GM18502 (cell line): ENCODE data around the gene CCDC195.

Experiments used
- ATAC-seq: cut with Tn5 transposase; IDR thresholded peaks from one replicate; pipeline ENCODE4 v1.9.1; 2021; ENCODE audit warnings: mild to moderate bottlenecking; ENCODE audit not compliant: unreplicated experiment, poor library complexity

The CCDC195 gene, protein sequence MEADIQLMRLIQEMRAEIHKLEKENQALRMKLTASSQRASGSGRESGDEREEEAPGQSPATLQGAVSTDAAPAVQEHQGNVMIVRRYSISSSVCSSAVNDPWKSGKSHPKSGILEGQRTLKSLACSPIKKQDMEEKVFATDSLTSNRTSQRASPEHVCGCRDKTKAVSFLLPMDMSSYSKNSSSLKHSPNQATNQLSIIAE

DNA sequence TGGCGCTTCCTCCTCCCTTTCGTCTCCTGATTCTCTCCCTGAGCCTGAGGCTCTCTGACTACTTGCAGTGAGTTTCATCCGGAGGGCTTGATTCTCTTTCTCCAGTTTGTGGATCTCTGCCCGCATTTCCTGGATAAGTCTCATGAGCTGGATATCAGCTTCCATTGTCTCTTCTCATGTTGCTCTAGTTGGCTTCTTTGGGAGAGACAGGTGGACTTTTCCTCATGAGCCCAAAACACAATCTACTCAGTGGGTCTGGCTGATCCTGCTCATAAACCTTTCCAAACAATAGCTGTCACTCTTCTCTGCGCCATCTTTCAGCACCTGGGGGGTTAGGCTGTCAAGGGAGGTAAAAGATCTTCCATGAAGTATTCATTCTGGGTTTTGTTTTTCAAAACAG is at the start of gene CCDC195:
CCDC195 (minus strand) TSS at position 165 of the 400 bp plus-strand sequence; CDS start at position 165, 0 bp downstream.
- ATAC-seq: no peak

DNA sequence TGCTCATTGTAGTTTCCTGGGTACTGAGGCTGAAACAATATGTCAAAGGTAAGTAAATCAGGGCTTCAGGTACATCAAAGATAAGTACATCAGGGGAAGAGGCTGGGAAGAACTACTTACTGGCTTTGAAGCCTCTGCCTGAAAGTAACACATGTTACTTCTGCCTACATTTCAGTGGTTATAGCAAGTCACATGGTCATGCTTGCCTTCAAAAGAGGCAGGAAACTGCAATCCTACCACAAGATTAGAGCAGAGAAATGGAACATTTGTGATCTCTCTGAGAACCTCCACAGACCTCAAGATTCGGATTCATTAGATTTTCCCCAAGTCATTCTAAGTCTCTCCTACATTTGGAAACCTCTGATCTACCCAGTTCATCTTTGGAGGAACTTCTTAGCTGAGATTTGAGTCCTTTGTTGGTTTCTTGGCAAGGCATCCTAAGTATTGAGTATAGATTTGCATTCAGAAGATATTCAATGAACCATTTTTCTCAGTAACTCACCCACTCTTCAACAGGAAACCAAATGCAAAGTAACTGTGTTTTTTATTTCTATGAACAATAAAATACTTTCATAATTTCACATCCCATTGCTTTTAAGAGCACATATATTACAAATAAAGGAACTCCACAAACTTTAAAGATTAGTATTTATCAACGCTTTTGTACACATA is 48.5 kb upstream of the CCDC195 start:
- ATAC-seq: peak; percentile 80

DNA sequence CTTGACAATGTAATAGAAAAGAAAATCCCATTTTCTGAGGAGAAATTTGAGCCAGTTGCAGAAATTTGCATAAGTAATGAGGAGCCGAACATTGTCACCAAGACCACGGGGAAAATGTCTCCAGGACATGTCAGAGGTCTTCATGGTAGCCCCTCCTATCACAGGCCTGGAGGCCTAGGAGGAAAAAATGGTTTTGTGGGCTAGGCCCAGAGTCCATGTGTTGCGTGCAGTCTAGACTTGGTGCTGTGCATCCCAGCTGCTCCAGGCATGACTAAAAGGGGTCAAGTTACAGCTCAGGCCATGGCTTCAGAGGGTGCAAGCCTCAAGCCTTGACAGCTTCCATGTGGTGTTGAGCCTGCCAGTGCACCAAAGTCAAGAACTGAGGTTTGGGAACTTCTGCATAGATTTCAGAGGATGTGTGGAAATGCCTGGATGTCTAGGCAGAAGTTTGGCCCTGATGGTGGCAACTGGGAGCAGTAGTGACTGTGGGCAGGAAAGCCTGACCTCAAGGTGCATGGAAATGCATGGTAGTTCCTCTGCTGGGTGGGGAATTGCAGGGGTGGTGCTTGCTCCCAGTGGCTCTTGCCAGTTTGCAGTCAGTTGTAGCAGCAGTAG is 41.9 kb upstream of the CCDC195 start:
- no peak for ATAC-seq

DNA sequence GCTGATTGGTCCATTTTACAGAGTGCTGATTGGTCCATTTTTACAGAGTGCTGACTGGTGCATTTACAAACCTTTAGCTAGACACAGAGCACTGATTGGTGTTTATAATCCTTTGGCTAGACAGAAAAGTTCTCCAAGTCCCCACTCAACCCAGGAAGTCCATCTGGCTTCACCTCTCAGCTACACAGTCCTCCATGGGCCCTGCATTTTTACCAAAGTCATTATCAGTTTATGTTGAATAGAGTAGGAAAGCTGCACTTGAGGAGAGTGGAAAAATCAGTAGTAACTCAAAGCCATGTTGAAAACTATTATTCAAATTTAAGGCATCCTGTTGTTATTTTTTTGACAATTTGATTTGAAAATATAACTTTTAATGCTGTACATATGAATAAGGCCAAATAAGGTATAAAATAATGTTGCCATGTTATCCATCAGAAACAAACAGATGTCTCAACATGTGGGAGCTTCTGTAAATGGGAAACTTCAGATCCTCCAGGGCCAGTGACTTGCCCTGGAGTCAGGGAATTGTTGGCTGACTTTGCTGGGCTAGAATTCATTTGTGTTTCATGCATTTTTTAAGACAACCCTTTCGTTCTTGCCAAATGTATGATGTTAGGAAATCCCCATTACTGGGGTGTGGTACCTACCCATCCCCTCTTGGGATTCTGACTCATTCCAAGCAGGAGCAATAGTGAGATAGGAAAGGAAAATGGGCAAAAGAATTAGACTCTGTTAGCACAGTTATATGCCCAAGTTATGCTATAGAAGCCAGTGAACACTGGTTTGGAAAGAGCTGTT is 37.8 kb upstream of the CCDC195 start:
- ATAC-seq: no peak

DNA sequence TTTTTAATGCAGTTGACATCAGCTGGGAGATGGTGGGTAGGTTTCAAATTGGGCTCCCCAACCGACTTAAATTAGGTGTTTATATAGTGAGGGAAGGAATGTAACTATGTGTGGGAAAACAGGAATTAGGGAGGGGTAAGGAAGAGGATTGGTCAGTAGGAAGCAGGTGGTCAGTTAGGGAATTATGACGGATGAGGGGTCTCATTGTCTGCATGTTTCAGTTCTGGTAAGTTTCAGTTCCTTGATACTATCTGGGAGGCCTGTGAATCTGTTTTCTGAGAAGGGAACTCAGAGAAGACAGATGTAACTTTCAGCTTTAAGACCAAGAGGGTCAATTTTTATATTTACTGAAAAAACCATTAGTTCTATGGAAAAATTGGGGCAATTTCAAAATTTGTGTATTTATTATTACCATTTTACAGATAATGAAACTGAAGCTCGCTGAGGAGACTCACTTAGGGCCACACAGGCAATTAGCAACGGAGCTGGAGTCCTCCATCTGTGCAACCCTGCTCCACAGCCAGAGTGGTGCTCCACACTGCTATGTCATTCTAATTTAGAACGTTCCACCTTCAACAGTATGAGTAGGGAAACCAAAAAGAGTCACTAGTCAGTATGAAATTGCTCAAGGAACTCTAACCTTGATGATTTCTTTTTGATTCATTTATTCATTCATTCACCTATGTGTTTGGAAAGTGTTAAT is 36.0 kb upstream of the CCDC195 start:
- peak; percentile 81 for ATAC-seq

DNA sequence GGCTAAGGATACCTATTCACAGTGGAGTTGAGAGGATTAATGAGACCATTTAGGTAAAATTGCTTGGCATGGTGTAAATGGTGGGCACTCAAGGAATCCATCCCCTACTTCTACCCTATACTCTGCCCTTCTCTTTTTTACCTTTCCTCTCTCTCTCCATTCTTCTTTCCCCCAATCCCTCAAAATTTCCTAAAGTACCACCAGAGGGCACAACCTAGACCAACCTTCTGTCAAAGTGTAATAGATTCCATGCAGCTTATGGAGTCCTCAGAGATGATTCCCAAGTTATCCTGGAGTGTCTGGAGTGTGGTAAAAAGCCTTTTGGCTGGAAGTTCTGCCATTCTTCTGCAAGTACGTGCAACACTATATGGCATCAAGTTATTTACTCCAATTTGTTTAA is 33.0 kb upstream of the CCDC195 start:
- no peak for ATAC-seq

DNA sequence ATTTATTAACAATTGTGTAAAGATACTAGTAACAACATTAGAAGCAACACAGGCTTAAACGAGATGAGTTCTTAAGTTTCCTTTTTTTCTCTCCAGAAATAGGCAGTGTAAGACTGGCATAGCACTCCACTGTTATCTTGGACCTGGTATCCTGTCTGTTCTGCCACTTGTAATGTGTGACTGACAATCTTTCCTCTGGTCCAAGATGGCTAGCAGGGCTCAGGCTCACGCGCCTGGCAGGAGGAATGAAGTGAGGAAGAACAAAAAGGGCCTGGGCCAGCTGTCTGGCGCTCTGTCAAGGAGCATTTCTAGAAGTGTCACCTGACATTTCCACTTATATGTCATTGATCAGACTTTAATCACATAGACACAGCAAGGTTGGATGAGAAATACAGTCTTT is 31.6 kb upstream of the CCDC195 start:
- ATAC-seq: no peak

DNA sequence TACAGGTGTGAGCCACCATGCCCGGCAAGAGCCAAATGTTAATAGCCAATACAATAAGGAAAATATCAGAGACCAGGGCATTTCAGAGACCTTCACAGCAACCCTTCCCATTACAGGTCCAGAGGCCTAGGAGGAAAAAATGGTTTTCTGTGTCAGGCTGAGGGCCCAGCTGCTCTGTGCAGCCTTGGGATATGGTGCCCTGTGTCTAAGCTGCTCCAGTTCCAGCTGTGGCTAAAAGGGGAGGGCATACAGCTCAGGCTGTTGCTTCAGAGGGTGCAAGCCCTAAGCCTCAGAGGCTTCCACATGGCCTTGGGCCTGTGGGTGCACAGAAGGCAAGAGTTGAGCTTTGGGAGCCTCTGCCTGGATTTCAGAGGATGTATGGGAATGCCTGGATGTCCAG is 20.1 kb upstream of the CCDC195 start:
- no peak for ATAC-seq

DNA sequence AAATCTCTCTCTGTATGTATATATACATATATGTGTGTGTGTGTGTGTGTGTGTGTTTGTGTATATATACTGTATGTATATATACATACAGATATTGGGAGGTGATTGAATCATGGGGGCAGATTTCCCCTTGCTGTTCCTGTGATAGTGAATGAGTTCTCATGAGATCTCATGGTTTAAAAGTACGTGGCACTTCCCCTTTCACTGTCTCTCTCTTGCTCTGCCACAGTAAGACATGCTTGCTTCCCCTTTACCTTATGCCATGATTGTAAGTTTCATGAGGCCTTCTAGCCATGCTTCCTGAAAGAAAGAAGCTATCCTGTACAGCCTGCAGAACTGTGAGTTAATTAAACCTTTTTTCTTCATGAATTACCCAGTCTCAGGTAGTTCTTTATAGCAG is 18.8 kb upstream of the CCDC195 start:
- no peak for ATAC-seq

DNA sequence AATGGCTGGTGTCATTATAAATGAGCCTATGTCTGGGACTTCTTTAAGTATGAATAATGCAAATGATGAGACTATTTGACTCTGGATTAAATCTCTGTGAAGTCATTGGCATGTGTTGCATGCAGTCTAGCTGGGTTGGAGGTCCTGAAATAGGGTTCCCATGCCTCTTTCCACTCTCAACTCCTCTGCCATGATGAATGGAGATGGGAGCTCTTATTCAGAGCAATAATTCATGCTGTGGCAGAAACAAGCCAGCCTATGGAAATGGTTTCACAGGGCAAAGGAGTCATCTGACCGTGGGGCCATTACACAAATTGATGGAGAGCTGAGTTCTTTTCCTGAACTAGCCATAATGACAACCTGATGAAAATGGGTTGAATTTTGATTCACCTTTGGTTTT is 15.5 kb upstream of the CCDC195 start:
- no peak for ATAC-seq

DNA sequence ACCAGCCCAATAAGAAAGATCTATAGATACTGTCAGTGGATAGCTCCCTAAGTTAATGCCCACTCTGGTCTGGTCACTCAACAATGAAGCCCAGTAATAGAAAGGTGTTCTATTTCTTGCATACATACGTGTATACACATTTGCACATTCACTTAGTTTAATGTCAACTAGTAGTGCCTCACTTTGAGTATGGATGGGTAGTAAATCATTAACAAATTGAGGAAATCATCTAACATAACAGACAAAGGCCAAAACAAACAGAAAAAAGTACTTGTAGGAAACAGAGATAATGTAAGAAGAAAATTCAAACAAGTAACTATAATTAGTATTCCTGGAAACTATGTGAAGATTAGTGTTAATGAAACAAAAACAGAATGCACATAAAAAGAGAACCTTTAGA is 13.3 kb upstream of the CCDC195 start:
- no peak for ATAC-seq

DNA sequence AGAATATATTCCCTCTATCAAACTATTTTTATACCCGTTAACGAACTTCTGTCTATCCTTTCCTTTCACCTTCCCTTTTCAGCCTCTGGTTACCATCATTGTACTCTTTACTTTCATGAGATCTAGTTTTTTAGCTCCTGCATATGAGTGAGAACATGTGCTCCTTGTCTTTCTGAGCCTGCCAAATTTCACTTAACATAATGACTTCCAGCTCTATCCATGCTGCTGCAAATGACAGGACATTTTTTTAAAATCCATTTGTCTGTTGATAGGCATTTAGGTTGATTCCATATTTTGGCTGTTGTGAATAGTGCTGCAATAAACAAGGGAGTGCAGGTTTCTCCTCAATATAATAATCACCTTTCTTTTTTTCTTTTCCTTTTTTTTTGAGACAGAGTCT is 8.2 kb upstream of the CCDC195 start:
- no peak for ATAC-seq

DNA sequence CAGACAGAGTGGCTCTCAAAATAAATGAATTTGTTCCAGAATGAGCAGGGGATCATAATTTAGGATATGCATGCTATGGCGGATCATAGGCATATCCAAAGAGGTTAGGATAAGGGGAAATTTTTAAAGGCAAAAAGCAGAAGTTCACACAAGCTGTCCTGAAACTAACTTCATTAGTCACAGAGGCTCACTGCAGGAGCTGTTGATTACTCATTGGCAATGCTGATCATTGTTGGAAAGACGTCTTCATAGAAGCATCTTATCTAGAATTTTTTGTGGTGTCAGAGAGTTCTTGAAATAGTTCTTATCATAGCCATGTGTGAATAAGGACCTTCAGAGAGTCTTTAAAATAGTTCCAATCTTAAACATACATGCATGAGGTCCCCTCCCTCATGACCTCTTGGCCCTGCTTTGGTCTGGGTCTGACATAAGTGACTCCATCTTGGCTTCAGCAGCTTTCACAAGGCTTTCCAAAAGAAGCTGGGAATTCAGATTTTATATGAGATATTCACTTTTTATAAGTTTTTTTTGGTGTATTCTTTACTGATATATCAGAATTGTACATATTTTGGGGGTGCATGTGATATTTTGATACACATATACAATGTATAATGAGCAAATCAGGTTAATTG is 7.5 kb upstream of the CCDC195 start:
- ATAC-seq: peak; percentile 77

DNA sequence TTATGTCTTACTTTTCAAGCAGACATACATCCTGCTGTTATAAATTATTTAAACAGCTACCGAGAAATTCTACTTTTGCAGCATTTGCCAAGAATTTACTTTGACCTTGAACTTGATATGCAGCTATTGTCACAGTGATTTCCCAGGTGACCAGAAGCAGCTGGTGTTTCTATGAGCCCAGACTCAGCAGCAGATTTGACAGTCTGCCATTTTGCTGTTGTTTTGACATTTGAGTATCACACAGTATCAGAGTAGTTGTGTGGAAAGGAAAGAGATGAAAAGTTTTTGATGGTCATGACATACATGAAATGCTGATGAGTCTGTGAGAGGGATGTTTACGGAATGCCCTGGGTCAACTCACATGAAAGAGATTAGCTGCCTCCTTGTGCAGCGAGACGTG is 6.6 kb upstream of the CCDC195 start:
- no peak for ATAC-seq

DNA sequence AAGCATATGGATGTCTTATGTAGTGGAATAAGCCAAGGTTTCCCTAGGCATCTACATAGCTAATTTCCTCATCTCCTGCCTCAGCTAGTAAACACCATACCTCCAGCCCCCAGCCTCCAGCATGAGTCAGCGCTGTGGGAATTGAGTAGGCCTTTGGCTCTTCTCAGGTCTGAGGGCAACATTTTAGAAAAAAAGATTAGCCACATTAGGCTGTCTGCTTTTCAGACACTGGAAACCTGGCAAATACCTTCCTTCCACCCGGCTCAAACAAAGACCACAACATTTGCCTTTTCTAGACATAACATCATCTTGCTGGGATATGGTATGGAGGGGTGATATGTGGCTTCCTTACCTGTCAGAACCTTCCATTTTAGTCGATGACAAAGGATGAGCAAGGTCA is 6.1 kb upstream of the CCDC195 start:
- ATAC-seq: no peak

DNA sequence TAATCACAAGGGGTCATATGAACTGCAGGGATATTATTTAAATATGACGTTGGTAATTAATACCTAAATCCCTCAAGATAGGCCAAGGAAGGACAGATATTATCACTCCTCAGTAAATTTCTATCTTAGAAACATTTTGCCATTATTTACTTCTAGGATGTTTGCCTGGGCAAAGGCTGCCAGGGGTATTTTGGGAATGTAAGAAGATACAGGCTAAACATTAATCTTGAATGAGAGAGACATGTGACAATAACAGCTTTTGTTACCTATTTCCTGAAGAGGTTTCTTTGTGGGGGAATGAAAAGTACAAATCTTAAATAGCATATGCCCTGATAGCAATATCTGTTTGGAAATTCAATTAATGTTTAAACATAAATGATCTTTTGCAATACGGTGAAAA is 756 bp upstream of the CCDC195 start:
- ATAC-seq: no peak

DNA sequence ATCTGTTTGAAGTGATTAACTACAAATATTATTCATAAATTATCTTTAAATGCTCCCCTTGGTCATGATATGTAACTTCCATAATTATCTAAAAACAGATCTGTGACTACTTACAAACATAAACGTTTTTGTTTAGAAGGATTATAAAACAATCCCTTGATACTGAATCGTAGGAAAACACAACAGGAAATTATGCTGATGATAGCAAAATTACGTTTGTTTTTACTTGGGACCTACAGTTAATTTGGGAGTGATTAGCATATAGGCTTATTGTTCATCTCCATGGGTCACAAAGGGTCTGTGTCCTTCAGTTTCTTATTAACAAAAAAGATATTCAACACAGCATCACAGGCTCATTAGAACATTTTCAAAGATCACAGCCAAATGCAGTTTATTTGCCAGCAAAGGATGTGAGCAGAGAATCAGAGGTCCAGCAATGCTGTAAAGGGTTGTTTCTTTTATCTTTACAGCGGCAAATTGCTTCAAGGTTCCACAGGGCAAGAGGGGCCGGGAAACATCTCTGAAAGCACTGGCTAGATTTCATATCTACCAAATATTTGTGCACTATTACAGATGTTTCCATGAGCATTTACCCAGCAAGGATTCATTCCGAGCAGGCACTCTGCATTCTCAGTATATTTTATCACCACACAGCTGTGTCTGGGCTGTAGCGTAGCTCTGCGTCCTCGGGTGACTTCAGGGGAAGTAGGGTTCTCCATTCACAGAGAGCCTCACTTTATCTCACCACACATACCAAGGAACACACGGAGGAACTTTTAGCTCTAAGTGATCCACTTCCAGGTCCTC is 4.1 kb downstream of the CCDC195 start:
- no peak for ATAC-seq

DNA sequence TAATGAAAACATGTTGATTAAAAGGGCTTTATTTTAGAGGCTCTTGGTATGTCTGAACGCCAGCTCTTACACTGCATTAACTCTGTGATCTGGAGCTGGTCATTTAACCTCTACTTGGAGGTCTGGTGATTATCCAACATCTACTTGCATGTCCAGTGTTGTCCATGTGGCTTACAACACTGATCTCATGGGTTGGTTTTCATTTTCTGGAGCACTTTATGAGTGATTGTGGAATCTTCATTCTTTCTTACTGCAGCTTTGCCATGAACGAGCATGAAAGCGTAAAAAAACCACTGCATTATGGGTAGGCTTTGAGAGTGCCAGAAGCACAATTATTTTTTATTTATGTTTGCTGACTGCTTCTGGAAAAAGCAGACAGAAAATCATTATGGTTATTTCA is 4.8 kb downstream of the CCDC195 start:
- no peak for ATAC-seq

DNA sequence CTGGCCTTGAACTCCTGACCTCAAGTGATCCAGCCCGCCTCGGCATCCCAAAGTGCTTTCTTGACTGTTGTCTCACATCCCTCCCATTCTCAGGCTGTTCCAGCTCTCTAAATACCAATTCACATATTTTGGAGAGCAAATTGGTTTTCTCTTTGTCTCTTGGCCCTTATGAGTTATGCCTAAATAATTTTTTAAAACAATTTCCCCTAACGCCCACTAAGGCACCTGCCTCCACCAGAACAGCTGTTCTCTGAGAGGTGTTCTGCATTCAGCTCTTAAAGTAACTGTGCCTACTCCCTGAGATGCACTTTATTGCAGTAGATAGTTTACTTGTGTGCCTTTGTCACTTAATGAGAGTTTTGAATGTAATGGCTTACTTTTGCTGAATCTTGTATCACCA is 6.9 kb downstream of the CCDC195 start:
- ATAC-seq: no peak
